NCI-H2227 (cell line): ENCODE data around the gene ZNF362.
A peak's percentile ranks its signal among the peaks of the same experiment; 100 is the strongest.

ENCODE experiments used
- DNase-seq: peaks from one replicate; lab custom pipeline; 2025; ENCODE audit not compliant: unreplicated experiment; lab: John Stamatoyannopoulos, UW

ZNF362 gene

DNA sequence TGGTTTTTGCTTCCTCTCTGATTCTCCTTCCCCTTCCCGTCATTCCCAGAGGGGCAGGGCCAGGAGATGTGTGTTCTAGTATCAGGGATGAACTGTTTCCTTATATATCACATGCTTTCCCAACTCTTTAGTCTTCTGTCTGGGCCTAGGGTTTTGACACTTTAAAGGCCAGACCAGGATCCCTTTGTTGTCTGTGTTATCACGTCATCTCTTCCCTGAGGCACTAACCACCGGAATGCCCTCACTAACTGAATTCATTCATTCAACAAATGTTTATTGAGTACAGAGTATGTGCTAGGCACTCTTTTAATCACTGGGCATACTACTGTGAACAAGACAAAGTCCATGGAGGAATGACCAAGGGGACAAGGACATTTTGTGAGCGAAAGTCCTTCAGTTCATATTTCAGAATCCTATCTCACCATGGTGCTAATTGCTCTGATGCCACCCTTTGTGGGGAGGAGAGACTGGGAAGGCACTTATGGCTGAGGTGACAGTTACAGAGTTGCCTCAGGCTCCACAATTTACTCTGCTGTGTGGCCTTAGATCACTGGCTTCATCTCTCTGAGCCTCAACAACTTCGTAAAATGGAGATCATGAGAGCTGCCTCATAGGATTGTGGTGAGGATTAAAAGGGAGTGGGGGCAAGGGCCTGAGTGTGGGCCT, 12.0 kb upstream of the ZNF362 start:
- DNase-seq: no peak

DNA sequence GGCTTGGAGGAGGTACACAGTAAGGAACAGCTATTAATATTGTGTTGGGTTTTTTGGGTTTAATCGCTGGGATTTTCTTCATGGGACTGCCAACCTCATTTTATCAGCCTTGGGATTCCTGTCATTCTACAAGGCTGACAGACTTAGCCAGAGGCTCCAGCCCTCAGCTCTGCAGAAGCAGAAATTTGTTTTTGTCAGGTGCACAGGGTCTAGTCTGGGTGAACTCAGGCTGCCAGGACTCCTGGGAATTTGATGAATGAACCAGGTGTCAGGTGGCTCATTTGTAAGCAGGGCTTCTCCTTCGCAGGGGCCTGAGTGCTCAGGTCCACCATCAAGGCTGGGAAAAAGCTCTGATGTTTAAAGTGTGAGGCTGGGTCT, 11.5 kb upstream of the ZNF362 start:
- no peak for DNase-seq

DNA sequence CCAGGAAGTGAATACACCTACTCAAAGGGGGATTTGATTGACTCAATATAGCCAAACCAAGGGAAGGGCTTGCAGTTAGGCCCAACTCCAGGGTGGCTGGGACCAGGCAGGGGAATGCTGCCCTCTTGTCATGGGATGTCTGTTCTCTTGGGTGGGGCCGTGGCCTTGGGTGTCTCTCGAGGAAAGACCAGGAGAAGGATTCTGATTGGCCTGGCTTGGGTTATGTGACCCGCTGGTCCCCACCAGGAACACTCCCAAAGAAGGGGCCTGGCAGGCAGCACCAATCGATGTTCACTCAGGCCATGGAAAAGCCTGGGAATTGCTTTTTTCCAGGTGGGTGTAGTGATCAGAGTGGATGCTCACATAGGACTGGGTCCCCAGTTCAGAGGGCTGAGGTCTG, 10.1 kb upstream of the ZNF362 start:
- DNase-seq: no peak

DNA sequence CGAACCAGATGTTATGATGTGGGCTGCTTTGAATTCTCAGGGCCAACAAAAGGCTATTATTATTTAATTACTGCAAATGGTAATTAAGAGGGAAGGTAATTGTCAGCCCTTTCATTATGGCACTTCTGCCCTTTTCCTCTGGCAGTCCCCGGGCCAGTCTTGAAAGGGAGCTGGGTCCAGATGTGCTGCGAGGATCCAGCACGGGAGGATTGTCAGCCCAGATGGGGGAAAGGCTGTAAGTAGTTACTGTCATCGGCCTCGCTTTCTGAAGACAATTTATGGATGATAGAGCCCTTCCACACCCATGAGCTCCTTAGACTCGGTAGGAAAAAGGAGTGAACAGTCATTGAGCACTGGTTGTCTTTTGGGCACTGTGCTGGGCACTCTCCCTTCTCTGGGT, 8.7 kb upstream of the ZNF362 start:
- DNase-seq: no peak

DNA sequence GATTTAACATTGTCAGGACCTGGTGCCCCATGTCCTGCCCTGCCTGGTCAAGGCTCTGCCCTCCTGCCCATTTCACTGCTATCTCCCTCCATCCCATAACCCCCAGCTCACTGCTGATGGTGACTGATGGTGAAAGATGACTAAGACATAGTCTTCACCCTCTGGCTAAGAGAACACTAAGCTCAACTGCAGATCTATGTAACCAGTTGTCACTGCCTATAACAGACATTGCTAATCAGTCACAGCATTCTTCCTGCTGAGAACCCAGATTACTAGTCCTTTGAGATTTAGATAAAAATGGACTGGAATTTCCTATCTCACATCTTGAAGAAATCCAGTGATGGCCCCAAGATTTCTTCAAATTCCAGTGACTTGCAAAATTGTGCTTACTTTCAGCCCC, 8.0 kb upstream of the ZNF362 start:
- no peak for DNase-seq

DNA sequence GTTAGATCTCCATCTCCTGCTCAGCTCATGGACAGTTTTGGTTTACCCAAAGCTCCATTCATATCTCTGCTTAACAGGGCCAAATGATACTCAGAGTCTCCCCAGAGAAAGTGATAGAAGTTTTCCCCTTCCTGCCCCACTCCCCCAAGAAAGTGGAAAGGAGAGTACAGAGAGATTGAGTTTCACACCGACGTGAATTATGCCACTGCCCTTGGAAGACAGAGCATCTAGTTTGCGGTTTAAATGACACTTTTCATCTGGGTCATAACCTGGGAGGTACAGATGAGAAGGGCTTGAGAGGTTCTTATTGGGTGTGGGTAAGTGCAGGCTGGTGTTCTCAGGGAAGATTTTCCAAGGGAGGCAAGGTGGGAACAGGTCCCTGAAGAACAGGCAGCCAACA, 6.9 kb upstream of the ZNF362 start:
- DNase-seq: no peak

DNA sequence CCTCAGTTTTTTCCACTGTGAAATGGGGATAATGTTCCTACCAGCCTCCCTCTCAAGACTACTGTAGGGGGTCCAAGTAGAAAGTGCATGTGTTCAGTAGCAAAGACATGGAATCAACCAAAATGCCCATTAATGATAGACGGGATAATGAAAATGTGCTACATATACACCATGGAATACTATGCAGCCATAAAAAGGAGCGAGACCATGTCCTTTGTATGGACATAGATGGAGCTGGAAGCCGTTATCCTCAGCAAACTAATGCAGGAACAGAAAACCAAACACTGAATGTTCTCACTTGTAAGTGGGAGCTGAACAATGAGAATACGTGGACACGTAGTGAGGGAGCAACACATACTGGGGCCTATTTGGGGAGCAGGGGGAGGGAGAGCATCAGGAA, 6.1 kb upstream of the ZNF362 start:
- no peak for DNase-seq

DNA sequence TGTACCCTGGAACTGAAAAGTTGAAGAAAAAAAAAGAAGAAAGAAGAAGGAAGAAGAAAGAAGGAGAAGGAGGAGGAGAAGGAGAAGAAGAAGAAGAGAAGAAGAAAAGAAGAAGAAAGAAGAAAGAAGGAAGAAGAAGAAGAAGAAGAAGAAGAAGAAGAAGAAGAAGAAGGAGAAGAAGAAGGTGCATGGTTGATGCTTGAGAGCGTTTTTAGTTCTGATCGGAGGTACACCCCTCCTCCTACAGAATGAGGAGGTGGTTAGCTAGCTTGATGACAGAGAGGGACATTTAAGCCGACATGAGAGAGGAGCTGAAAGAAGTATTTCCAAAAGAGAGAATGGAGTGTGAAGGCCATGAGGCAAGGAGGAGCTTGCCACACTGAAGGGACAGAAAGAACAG, 5.6 kb upstream of the ZNF362 start:
- no peak for DNase-seq

DNA sequence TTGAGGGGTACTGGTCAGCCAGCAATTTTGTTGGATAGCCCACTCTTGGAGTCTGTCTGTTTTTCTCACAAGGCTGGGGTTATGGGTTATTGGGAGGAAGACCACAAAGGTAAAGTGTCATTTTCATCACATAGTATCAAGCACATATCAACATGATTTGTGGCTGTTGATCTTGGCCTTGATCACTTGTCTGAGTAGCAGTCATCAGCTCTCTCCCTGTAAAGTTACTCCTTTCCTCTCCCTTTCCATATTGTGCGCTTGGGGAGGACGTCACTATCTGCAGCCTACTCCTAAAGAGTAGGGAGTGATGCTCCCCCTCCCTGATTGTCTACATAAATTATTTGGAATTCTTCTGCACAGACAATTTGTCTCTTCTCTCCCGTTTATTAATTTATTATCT, 1.8 kb upstream of the ZNF362 start:
- no peak for DNase-seq

DNA sequence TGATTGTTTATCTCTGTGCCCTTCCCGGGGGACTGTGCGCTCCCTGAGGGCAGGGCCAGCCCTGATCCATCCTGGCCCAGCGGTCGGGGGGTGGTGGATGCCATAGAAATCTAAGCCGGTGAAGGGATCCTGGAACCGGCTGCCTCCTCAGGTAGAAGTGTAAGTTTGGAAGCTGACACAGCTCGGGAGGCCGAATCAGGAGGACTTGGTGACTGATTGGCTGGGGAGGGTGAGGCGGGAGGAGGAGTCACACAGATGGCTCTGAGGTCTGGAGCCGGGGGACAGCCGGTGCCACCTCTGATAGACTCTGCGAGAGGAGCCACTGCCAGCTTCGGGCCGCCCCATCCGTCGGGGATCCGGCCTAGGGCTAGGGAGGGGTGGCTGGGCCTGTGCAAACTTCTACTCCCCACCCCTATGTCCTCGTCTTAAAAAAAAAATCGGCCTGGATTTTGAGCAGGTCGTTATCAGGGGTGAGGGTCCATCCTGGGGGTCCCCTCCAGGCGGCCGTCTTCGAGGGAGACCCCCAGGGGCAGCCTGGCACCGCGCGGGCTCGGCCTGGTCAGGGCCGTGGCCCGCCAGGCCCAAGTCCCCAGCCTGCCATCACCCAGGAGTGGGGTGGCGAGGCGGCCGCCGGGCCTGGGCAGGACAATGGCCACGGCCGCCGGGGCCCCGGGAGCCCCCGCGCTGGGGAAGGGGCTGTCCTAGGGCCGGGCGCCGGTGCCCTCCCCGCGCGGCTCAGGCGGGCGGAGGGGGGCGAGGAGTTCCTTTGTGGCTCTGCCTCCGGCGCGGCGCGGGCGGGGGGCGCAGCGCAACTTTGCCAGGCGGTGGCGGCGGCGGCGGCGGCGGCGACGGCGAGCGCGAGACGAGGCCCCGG, 708 bp upstream of the ZNF362 start:
- peak; percentile 85 for DNase-seq

DNA sequence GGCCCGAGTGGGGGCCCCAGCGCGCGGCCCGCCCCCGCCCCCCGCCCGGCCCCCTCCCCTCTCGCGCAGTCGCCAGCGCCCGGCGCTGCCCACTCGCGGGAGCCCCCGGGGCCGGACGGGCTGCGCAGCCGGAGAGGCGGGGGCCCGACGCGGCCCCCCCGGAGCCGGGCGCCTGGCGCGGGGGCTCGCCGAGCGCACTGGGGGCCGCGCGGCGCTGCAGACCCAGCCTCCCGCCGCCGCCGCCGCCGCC, 146 bp upstream of the ZNF362 start:
- DNase-seq: peak; percentile 85

DNA sequence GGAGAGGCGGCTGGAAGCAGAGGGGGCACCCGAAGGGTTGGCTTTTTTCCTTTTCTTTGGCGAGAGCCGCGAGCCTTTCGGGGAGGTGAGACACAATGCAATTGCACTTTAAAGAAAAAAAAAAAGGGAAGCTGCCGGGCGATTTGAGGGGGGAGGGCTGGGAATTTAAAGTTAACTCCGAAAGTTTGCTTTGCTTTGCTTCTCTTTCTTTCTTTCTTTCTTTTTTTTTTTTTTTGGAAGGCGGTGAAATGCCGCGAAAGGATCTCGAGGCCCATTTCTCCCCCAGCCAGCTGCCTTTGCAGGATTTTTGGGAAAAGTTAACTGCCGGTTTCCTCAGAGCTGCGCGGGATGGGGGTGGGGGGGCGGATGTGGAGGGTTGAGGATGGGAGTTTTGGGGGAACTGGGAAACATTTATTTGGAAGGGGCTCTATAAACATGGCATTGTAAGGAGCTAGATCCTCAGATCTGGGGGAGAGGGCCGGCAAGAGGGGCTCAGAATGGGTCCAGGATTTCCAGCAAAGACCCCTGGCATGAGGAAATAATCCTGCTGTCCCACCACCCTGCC, 997 bp downstream of the ZNF362 start:
- DNase-seq: no peak

DNA sequence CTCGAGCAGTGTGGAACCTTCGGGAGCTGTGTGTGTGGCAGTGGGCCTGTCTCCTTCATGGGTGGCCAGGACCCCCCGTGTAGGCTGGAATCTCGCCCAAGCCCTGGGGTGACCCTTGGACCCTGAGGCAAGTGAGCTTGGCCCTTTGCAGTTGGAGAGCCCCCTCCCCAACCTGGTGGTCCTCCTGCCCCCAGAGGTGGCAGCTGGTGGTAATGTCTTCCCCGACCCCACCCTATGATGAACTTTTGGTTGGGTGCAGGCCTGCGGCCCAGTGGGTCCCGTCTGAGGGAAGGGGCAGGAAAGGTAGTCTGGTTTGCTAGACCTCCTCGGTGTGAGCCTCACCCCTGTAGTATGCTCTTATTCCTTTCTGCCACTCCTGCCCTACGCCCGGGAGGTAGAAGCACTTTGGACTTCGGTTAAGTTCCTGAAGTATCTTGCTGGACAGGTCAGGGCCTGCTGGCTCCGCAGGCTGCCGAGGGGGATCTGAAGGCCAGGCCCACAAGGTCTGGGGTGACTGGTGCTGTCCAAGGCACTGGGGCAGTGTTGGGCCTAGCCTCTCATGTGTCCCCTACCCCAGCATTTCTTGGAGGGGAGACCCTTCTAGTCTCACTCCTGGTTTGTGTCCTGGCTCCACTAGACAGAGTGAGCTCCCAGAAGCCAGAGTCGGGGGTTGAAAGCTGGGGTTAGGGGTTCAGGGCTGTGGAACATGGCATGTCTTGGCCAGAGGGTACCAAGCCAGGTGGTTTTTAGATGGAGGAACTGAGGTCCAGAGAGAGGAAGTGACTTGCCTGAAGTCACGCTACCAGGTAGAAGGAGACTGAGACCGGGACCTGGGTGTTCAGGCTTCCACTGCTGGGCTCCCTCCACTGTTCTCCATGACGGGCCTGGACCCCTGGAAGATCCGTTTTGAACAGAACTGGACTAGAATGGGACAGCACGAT, 1.8 kb downstream of the ZNF362 start:
- no peak for DNase-seq

DNA sequence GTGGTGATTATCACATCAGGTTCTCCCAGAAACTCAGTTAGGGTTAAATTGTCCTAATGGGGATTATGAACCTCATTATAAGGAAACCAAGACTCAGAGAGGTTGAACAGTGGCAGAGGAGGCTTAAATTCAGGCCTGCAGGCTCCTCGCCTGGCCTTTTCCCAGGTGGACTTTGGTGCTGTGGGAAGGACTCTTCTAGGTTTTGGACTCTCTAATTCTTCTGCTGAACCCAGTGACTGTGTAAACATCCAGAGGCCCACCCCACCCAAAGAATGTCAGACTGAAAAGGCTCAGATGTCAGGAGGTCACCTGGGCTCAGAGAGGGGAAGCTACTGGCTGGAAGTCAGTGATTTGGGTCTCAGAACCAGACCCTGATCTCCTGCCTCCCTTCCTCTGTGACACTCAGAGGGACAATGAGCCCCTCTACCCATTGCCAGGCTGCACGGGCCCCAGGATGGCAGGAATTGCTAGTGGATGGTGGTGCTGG, 2.5 kb downstream of the ZNF362 start:
- DNase-seq: no peak

DNA sequence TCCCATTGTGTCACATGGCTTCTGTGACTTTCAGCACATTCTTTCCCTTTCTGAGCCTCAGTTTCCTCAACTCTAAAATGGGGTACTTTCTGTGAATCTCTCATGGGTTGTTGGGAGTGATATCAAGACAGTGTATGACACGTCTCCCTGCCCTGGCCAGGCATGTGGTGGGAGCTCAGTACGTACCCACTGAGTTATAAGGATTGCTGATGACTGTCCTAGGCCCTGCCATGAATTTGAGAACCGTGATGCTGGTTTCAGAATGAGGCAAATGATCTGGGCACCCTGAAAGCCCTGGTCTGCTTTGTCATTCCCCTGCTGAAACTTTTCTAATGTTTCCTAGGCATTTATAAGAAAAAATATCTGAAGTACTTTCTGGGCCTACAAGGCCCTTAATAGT, 3.6 kb downstream of the ZNF362 start:
- no peak for DNase-seq

DNA sequence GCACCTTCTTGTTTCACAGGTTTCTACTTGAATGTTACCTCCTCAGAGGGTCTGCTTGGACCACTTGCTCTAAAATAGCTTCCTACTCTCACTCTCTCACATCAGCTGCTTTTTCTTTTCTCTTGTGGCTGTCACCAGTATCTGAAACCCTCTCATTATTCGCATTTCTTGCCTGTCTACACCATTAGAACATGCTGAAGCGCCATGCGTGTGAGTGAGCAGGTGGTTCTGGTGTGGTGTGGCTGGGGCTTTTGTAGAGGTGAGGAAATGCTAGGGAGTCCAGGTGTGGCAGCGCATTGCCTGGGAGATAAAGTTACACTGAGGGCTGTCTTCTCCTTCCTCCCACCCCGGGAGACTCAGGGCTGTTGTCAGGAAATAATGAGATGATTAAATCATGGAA, 4.1 kb downstream of the ZNF362 start:
- no peak for DNase-seq

DNA sequence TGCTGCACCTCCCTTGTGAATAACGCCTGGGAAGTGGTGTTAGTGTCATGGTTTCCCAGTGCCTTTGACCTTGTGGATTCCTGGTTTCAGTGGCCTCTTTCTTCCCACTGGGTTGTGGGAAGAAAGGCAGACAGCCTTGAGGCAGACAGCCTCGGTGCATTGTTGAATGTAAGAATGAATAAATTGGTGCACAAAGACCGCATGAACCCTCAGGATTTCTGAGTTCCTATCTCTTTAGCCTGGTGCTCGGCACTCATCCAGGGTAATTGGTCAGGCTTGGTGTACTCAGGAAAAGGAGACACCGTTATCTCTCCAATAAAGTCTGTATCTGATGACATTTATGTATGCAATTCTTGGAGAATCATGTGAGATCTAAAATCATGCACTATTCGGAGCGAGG, 5.1 kb downstream of the ZNF362 start:
- no peak for DNase-seq

DNA sequence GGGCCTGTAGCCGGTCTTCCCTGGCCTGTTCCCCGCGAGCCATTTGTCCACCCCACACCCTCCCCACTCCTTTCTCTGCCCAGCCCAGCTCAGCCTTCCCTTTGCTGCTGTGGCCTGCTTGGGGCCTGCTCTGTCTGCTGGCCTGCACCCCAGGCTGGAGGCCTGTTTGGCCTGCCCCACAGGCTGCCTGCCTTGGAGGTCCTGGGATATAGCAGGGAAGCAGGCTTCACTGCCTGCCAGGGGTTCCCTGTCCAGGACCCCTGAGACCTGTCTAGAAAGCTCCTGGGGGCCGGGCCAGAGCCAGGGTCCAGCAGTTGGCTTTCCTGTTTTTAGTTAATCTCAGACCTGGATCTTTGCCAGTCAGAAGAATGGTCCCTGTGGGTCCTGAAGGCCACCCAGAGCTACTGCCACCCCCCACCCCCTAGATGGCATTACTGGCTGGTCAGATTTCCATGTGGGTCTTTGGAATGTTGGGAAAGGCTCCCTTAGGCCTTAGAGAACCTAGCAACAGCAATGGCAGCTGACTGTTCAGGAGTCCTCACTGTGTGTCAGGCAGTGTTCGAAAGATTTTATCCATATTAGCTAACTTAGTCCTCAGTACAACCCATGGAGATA, 7.7 kb downstream of the ZNF362 start:
- no peak for DNase-seq

DNA sequence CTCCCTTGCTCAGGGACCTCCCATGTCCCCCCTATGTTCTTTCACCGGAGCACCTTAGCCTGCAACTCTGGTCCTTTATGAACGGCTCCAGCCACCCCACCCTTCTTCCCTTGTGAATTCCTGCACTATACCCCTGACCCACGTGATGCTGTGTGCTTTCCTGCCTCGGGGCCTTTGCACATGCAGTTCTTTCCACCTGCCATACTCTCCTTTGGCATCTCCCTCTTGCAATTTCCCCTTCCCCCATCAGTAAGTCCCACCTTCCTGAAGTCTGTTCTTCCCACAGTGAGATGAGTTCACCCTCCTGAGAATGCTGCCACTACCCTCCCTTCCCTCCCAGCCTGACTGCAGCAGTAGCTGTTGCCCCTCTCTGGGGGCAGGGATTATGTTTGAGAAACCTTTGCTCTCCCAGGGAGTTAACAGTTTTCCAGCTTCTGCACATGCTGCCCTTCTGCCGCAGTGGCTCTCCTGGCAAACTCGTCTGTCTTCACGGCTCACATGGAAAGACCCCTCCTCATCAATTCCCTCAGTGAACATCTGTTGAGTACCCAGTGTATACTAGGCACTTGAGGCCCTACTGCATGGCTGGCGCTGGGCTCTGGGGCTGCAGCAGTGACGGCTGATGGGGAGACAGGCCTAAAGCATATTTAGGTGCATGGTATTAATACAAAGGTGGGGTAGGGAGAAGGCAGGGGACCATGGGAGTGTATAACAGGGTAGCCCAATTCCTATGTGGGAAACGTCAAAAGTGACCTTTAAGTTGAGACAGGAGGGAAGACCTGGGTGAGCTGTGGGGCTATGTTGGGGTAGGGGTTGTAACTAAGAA, 9.7 kb downstream of the ZNF362 start:
- DNase-seq: no peak

DNA sequence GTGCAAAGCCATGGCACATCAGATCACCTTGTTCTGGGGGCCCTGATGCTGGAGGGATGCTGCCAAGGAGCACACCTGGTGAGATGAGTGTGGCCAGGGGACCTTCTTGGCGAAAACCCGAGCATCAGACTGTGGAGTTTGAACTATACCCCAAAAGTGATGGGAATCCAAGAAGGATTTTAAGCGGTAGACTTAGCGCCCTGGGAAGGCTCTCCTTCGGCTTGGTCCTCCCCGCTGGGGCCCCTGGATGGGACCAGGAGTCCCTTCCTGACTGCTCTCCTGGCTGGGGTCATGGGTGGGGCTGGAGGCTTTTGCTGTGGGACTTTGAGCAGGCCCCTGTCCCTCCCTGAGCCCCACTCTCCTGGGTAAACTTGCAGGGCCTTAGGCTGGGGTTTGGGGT, 10.5 kb downstream of the ZNF362 start:
- no peak for DNase-seq
